BE2C (cell line): ENCODE results near the gene NELFCD.

ENCODE experiments used
- DNase-seq: peaks from one replicate; pipeline ENCODE4 v3.0.0-alpha.2; 2020
- H3K27me3 ChIP-seq: fragments of 250-450 bp; sonication (Bioruptor Pico); 2 replicates; pipeline ENCODE4 v1.5.1; 2020; ENCODE audit warnings: mild to moderate bottlenecking
- H3K36me3 ChIP-seq: fragments of 250-450 bp; sonication (Bioruptor Pico); 2 replicates; pipeline ENCODE4 v1.5.1; 2020; ENCODE audit warnings: mild to moderate bottlenecking
- H3K4me1 ChIP-seq: fragments of 250-450 bp; sonication (Bioruptor Pico); 2 replicates; pipeline ENCODE4 v1.5.1; 2020
- H3K4me3 ChIP-seq: 2 replicates; pipeline ENCODE4 v1.5.1; 2011; ENCODE audit warnings: low read depth, low read length
- H3K9me3 ChIP-seq: fragments of 250-450 bp; sonication (Bioruptor Pico); 2 replicates; pipeline ENCODE4 v1.5.1; 2020
- CTCF ChIP-seq: IDR thresholded peaks from 2 replicates; pipeline ENCODE4 v1.5.1; 2012; ENCODE audit warnings: mild to moderate bottlenecking, low read depth, low read length

The NELFCD gene

GRCh38 chr20:59043698-59044097 lies 62.6 kb downstream of the NELFCD start:
- peaks cover 16% of the 10 kb centered on the region for H3K36me3 ChIP-seq
- H3K27me3 ChIP-seq, result no peaks in the 10 kb centered on the region
- H3K4me3 ChIP-seq, result no peak overlapping the region
- DNase-seq, result no peak
- peaks cover 3% of the 10 kb centered on the region for H3K4me1 ChIP-seq
- no peaks in the 10 kb centered on the region for H3K9me3 ChIP-seq
- TF ChIP-seq CTCF, result no peak

- no peak for TF ChIP-seq CTCF
- DNase-seq, result no peak
- H3K9me3 ChIP-seq, result no peaks in the 10 kb centered on the region
- no peak overlapping the region for H3K4me3 ChIP-seq
- H3K27me3 ChIP-seq, result no peaks in the 10 kb centered on the region
- peaks cover 3% of the 10 kb centered on the region for H3K4me1 ChIP-seq
- H3K36me3 ChIP-seq, result peaks cover 16% of the 10 kb centered on the region
Measured at GRCh38 chr20:59044295-59044694, 63.2 kb downstream of the NELFCD start.
